K562 (cell line): Measurements from ENCODE around the gene HRH3. TPM values are rescaled to one million over a fixed set of nuclear protein-coding genes. Genes with fewer than 3 reads are reported as not detected.

Experiments used
- ATAC-seq: fragments of 200-7000 bp; cut with Tn5 transposase; 3 replicates; pipeline ENCODE4 v1.9.1; 2020; ENCODE audit warnings: moderate library complexity
- BruUV-seq: library from RNA; stranded (reverse); fragments of 400-500 nt; replicated peaks from 2 replicates; lab custom pipeline; 2021; lab: Mats Ljungman, UMichigan
- CTCF ChIA-PET: fragments of 300-600 bp; formaldehyde crosslinking; extraction: SDS; loops from one replicate; lab custom pipeline; 2021; ENCODE audit warnings: low intra/inter-chr PET ratio; lab: Yijun Ruan, JAX
- POLR2A ChIA-PET: fragments of 300-600, 350-650 bp; sonication (Branson Sonifier 250); formaldehyde crosslinking; extraction: SDS; loops from one replicate; lab custom pipeline; 2021; ENCODE audit warnings: antibody characterized with exemption, inconsistent platforms; lab: Yijun Ruan, JAX
- DNase-seq, 4 experiments: peaks; one replicate each; pipeline versions ENCODE4 v3.0.0 to v3.0.0-alpha.2; 2011 to 2018; ENCODE audit warnings: low spot score in 3 of 4, mixed read lengths in 3 of 4; ENCODE audit errors: extremely low read depth in 1 of 4
- FAIRE-seq: peaks from 2 replicates; lab custom pipeline; 2011; peaks lifted over from hg19 to GRCh38; lab: Jason Lieb, UNC
- H2AFZ ChIP-seq: 2 replicates; pipeline ENCODE4 v1.6.0; 2011; ENCODE audit warnings: low read depth, low read length, control low read depth, inconsistent platforms
- H3K27ac ChIP-seq: fragments of 200-600 bp; 3 replicates; pipeline ENCODE4 v1.8.0; 2011; ENCODE audit warnings: low read depth, mild to moderate bottlenecking, control low read depth, inconsistent platforms, low read length, moderate library complexity, mixed read lengths; ENCODE audit errors: extremely low read depth
- H3K27me3 ChIP-seq, 2 experiments: fragments of 300-600 bp in 1 of 2; 2 replicates in 1 of 2; 3 replicates in 1 of 2; pipeline versions ENCODE4 v1.6.0 to v1.8.0; 2011; ENCODE audit warnings: inconsistent platforms in 2 of 2, low read length in 2 of 2, mild to moderate bottlenecking in 1 of 2, mixed read lengths in 1 of 2, moderate library complexity in 1 of 2; ENCODE audit not compliant: control insufficient read depth in 2 of 2, insufficient read depth in 2 of 2
- H3K36me3 ChIP-seq: fragments of 300-600 bp; 3 replicates; pipeline ENCODE4 v1.8.0; 2011; ENCODE audit warnings: mild to moderate bottlenecking, low read length, inconsistent platforms; ENCODE audit not compliant: control insufficient read depth, insufficient read depth
- H3K4me1 ChIP-seq, 2 experiments: fragments of 200-600 bp in 1 of 2; replicated peaks in 1 of 2; 2 replicates in 1 of 2; 3 replicates in 1 of 2; pipeline versions ENCODE4 v1.5.1 to v1.8.0; 2011; ENCODE audit warnings: inconsistent platforms in 2 of 2, low read length in 2 of 2, mild to moderate bottlenecking in 1 of 2, mixed read lengths in 1 of 2, moderate library complexity in 1 of 2; ENCODE audit not compliant: control insufficient read depth in 2 of 2, insufficient read depth in 2 of 2
- H3K4me2 ChIP-seq: 2 replicates; pipeline ENCODE4 v1.6.1; 2011; ENCODE audit warnings: low read length, control low read depth, inconsistent platforms, mixed read lengths; ENCODE audit not compliant: insufficient read depth
- H3K4me3 ChIP-seq: fragments of 200-600 bp; sonication (generic), shearing (Covaris generic); 2 replicates; pipeline ENCODE4 v1.5.1; 2016; ENCODE audit warnings: control low read depth, inconsistent platforms
- H3K79me2 ChIP-seq: fragments of 200-600 bp; 3 replicates; pipeline ENCODE4 v1.8.0; 2011; ENCODE audit warnings: low read length, inconsistent platforms; ENCODE audit not compliant: control insufficient read depth, insufficient read depth
- H3K9ac ChIP-seq, 2 experiments: 2 replicates each; pipeline versions ENCODE4 v1.6.0 to v1.6.1; 2011; ENCODE audit warnings: low read depth in 2 of 2, low read length in 2 of 2, control low read depth in 1 of 2, inconsistent platforms in 1 of 2, mild to moderate bottlenecking in 1 of 2, mixed read lengths in 1 of 2; ENCODE audit not compliant: insufficient read depth in 1 of 2
- H3K9me1 ChIP-seq: one replicate; pipeline ENCODE4 v1.6.0; 2011; ENCODE audit warnings: inconsistent platforms, mild to moderate bottlenecking, low read length, moderate library complexity; ENCODE audit not compliant: control insufficient read depth, insufficient read depth
- H3K9me3 ChIP-seq: replicated peaks from 2 replicates; pipeline ENCODE4 v1.5.1; 2011; ENCODE audit warnings: low read depth, low read length, inconsistent platforms; ENCODE audit not compliant: control insufficient read depth, insufficient read depth
- H4K20me1 ChIP-seq: replicated peaks from 2 replicates; pipeline ENCODE4 v1.6.1; 2011; ENCODE audit warnings: low read length, inconsistent platforms, mixed read lengths; ENCODE audit not compliant: control insufficient read depth, insufficient read depth
- EHMT2 ChIP-seq: fragments of 450-650 bp; IDR thresholded peaks from 2 replicates; pipeline ENCODE4 v1.6.1; 2018; ENCODE audit warnings: antibody characterized with exemption
- FOXA1 ChIP-seq: fragments of 450-650 bp; IDR thresholded peaks from 2 replicates; pipeline ENCODE4 v1.6.1; 2016; ENCODE audit warnings: mild to moderate bottlenecking, borderline replicate concordance
- MIER1 ChIP-seq: fragments of 450-650 bp; IDR thresholded peaks from 2 replicates; pipeline ENCODE4 v1.6.1; 2016; ENCODE audit warnings: antibody characterized with exemption, mild to moderate bottlenecking, low read depth
- NFRKB ChIP-seq: fragments of 450-650 bp; IDR thresholded peaks from 2 replicates; pipeline ENCODE4 v1.6.1; 2016; ENCODE audit warnings: low read depth
- PHF20 ChIP-seq: fragments of 450-650 bp; IDR thresholded peaks from 2 replicates; pipeline ENCODE4 v1.6.1; 2018; ENCODE audit not compliant: partially characterized antibody
- PTBP1 ChIP-seq: fragments of 200-400 bp; formaldehyde crosslinking; IDR thresholded peaks from 2 replicates; pipeline ENCODE4 v1.6.1; 2017; ENCODE audit warnings: low read depth, low read length
- ZNF23 ChIP-seq: fragments of 250-450 bp; sonication (Bioruptor Pico); IDR thresholded peaks from 2 replicates; pipeline ENCODE4 v1.4.0; 2020; ENCODE audit warnings: mild to moderate bottlenecking
- ZNF41 ChIP-seq: fragments of 250-450 bp; sonication (Bioruptor Pico); conservative IDR thresholded peaks from 2 replicates; pipeline ENCODE4 v1.4.0; 2020; ENCODE audit warnings: mild to moderate bottlenecking
- WGBS: fragments of 100-300 bp; shearing (Covaris generic); methylation state at CpG from one replicate; pipeline ENCODE4 v1.1.6; 2016; ENCODE audit warnings: low coverage, mixed read lengths; ENCODE audit not compliant: insufficient coverage; ENCODE audit errors: missing lambda C conversion rate; 5-methylcytosine and 5-hydroxymethylcytosine counted together
- in situ Hi-C: fragments of 300-500 bp; cut with MboI; formaldehyde crosslinking; loops from 4 replicates; pipeline ENCODE4 v1.15.0; 2018; ENCODE audit warnings: inconsistent platforms, mixed read lengths
- intact Hi-C: fragments of 100-400 bp; cut with micrococcal nuclease; formaldehyde crosslinking; loops from 2 replicates; pipeline ENCODE4 v1.14.2; 2022
- polyA plus RNA-seq, 8 experiments: library from polyadenylated mRNA; depleted of rRNA in 4 of 8; stranded (reverse) in 5 of 8; unstranded in 3 of 8; fragments of >200 nt; fragmentation: Nextera tagmentation in 2 of 8; fragmentation: Illumina TruSeq in 1 of 8; extraction: Ambion mirVana in 2 of 8; extraction: Trizol in 1 of 8; gene quantifications; 2 replicates each; pipeline versions ENCODE4 v1.2.1 to v1.2.3, GENCODE V29; 2011 to 2014; ENCODE audit warnings: inconsistent platforms in 1 of 8, missing spikeins in 1 of 8
- total RNA-seq, 7 experiments: library from RNA; depleted of rRNA in 6 of 7; stranded (reverse); fragments of >200 nt in 6 of 7; fragmentation: Illumina TruSeq in 2 of 7; extraction: Trizol in 2 of 7; gene quantifications; 2 replicates each; pipeline versions ENCODE4 v1.2.1 to v1.2.3, GENCODE V29; 2011 to 2021; ENCODE audit warnings: low replicate concordance in 1 of 7
- TF ChIP-seq, protein P1 (sequence below): fragments of 200-800 bp; sonication (Bioruptor generic); IDR thresholded peaks from 2 replicates; pipeline ENCODE4 v1.6.1; 2017; ENCODE audit warnings: missing genetic modification characterization, missing compliant biosample characterization

Gene HRH3
- total and polyA plus RNA-seq, 9 of the 15 experiments (the other 6 are each of a cell fraction or from before 2014, with no cell fraction given) = not detected

DNA sequence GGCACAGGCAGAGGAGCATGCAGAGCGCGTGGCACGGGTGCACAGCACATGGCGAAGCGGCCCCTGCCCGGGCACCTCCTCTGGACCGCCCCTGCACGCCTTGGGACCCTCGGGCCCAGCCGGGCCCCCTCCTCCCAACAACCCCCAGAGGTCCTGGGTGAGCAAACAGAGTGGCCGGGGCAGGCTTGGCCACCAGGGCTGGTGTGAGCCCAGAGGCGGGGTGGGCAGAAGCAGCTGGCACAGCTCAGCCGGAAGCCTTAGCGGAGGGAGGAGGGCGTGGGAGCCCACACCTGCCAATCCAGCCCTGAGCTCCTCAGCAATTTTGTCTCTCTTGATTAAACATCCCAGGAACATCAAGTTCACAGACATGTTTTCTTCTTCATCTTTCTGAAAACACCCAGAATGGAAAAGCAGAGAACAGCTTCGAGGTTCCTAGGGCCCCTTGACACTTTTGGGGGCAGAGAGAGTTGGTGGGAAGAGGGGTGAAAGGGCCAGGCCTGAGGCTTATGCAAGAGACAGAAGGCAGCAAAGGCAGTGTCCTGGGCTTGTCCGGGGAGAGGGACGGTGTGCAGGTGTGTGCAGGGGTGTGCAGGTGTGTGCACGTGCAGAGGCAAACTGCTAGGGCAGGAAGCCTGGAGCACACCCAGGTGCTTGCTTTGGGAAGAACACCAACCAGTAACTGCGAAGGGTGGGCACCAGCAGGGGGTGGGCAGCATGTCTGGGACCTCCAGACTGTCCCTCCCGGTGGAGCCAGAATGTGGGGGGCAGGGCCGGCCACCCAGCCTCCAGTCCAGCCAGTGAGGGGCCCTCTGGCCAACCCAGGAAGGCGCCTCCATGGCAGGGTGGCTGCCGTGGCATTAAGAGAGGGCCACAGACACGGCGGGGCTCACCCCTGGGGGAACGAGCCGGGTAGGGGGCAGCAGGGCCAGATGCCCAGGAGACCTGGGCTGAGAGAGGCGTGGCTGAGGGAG lies 4.8 kb downstream of the HRH3 start (continued):
- TF ChIP-seq, protein P1, sequence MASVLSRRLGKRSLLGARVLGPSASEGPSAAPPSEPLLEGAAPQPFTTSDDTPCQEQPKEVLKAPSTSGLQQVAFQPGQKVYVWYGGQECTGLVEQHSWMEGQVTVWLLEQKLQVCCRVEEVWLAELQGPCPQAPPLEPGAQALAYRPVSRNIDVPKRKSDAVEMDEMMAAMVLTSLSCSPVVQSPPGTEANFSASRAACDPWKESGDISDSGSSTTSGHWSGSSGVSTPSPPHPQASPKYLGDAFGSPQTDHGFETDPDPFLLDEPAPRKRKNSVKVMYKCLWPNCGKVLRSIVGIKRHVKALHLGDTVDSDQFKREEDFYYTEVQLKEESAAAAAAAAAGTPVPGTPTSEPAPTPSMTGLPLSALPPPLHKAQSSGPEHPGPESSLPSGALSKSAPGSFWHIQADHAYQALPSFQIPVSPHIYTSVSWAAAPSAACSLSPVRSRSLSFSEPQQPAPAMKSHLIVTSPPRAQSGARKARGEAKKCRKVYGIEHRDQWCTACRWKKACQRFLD (CRISPR knock-in tag) = no peak
- no peak for TF ChIP-seq NFRKB
- TF ChIP-seq ZNF41 (CRISPR knock-in tag) = no peak

DNA sequence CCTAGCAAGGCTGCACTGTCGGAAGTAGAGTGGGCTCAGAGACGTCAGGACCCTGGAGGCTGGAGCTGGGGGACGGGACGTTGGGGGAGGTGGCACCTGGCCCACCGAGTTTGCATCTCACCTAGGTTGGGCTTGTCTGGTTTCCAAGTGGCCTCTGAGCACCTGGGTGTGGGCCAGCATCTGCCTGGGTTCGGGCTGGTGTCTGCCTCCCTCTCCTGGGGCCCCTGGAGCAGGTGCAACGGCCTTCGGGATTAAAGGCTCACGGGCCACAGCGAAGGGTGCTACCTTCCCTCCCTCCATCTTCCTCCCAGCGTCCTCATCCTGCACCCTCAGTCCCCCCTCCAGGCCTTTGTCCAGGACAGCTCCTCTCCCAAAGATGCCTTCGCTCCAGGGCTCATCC lies 6.0 kb downstream of the HRH3 start:
- H3K9ac ChIP-seq = peak overlapping the region in 1 of 2 experiments; percentile 23; a peak in 1 of 4 replicates
- H3K4me1 ChIP-seq = peaks cover 0 to 53% of the 10 kb centered on the region in 2 experiments; a peak in 2 of 5 replicates
- DNase-seq (no peak), ATAC-seq (no peak), FAIRE-seq (no peak)
- H3K4me2 ChIP-seq = no peak overlapping the region
- intact Hi-C loops (no loop called here), in situ Hi-C loops (no loop called here)
- ChIA-PET CTCF (no interaction called here), POLR2A (no interaction called here)
- no peaks in the 10 kb centered on the region for H3K36me3 ChIP-seq
- H3K27me3 ChIP-seq = peaks cover 40 to 74% of the 10 kb centered on the region in 2 experiments; a peak in 4 of 5 replicates
- WGBS = under 1% methylated on average over 12 of the region's 12 CpGs
- H3K27ac ChIP-seq = no peak overlapping the region
- TF ChIP-seq EHMT2 = no peak
- TF ChIP-seq PTBP1 = no peak
- TF ChIP-seq FOXA1 = no peak
- TF ChIP-seq PHF20 = no peak
- TF ChIP-seq MIER1 = no peak
- TF ChIP-seq ZNF23 (CRISPR knock-in tag) = no peak
- H4K20me1 ChIP-seq = peaks cover 35% of the 10 kb centered on the region
- H3K9me3 ChIP-seq = no peaks in the 10 kb centered on the region
- H3K4me3 ChIP-seq = no peak overlapping the region
- no TSS peak for BruUV-seq
- no peak overlapping the region for H2AFZ ChIP-seq
- no peaks in the 10 kb centered on the region for H3K79me2 ChIP-seq
- H3K9me1 ChIP-seq = peaks cover 3% of the 10 kb centered on the region
